GM19099 (cell line): ENCODE results near the gene ID3.

Source experiments
- POLR2A ChIP-seq: IDR thresholded peaks from 3 replicates; pipeline ENCODE4 v1.6.1; 2011; ENCODE audit warnings: low read depth; ENCODE audit not compliant: insufficient read length; ENCODE audit errors: extremely low read depth

ID3 gene

DNA sequence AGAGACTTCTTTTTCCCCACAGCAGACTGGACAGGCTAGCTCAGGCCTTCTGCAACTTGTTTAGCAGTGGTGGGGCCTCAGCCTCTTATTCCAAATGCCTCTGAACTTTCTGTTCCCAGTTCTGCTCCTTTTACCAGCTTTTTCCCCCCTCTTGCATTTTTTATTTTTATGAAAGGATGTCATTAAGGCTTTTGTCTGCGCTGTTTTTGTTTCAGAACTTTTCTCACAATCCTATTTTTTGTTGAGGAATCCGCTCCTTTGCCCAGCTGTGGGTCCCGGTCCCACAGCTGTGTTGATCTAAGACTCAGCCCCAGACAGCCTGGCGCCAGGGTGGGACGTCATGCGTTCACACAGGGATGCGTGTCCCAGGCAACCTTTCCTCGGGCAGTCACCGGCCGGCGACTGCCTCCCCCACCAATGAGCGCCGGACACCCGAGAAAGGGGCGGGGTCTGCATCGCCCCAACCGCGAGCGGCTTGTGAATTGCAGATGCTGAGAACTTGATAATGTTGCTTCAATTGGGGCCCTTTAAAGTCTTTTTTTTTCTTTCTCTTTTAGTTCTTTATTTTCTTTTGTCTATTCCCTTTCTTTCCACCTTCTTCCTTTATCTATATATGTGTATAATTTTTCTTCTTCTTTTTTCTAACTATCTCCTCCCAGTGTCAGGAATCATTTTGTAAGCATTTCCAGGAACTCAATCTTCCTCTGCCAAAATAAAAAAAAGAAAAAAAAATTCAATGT, 3.0 kb upstream of the ID3 start:
- TF ChIP-seq POLR2A = no peak

DNA sequence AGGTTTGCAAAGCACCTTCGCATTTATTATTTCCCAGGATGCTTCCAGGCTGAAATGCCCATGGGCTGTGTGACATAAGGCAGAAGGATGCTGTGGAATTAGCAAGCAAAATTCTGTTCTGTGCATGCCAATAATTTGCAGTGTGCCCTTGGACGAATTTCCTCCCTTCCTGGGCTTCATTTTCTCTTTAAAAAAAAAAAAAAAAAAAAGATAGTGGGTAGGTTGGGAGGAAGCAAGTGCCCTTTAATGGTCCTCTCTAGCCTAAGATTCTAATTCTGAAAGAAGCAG, 2.5 kb upstream of the ID3 start:
- no peak for TF ChIP-seq POLR2A

DNA sequence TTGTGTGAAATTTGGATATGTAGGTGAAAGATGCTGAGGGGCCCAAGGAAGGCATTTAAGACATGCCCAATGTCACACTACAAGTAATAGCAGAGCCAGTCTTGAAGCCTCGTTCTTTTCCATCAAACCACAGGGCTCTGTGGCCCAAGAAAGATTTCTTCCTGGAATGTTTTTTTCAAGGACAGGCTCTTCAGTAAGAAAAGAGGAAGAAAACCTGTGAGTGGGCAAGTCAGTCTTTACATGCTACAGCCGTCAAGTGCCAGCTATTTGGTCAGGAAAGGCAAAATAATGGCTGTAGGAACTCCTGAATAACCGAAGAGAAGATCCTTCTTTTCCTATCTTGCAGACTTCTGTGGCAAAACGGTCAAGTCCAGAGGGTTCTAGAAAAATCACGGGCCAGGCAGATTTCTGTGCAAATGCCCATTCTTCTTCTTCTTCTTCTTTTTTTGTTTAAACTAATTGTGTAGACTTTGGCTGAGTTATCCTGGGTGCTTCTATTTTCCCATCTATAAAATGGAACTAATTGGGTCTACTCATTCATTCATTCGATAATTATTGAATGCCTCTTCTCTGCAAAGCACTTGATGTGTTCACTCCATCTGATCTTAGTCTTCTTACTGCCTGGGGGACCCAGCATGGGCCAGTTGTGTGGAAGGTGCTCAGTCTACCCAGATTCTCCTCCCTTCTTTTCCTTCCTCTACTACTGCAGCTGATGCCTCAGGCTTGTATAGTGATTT, 1.9 kb upstream of the ID3 start:
- no peak for TF ChIP-seq POLR2A

DNA sequence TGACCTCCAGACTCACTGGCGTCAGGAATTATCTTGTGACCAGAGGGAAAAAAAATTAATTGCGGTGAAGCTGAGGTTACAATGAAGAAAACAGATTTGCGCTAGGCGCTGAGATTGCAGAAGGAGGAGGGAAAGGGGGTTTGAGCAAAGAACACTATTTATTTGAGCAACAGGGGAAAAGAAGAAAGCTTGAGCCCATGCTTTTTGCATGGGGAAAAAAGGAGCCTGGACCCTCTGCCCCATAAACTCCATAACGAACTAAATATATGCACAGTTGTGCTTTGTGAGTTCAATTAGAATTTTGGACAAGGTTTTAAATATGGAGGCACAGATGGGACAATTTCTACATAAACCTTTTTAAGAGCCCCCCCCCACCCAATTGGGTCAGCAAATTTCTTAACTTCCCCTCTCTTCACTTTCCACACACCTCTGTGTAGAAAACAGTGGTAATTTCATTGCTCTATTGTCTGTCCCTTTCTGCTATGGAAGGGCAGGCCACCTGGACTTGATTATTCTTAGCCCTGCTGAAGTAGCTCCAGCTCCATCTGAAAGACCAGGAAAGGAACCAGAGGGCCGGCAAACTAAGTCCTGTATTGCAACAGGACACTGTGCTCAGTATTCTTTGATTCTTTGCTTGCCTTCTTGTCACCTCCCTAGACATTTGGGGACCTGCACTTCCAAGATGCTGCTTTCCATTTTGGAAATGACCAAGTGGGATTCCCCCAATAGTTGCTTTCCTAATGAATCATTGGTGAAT, 862 bp upstream of the ID3 start:
- TF ChIP-seq POLR2A = no peak

DNA sequence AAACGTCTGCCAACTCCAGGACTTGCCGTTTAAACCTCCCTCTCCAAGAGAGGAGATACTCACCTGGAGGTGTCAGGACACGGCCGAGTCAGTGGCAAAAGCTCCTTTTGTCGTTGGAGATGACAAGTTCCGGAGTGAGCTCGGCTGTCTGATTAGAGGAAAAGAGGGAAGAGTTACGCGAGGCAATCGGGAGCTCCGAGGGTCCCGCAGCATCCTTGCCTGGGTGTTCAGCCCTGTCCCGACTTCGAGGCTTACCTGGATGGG, 497 bp downstream of the ID3 start:
- TF ChIP-seq POLR2A = no peak

DNA sequence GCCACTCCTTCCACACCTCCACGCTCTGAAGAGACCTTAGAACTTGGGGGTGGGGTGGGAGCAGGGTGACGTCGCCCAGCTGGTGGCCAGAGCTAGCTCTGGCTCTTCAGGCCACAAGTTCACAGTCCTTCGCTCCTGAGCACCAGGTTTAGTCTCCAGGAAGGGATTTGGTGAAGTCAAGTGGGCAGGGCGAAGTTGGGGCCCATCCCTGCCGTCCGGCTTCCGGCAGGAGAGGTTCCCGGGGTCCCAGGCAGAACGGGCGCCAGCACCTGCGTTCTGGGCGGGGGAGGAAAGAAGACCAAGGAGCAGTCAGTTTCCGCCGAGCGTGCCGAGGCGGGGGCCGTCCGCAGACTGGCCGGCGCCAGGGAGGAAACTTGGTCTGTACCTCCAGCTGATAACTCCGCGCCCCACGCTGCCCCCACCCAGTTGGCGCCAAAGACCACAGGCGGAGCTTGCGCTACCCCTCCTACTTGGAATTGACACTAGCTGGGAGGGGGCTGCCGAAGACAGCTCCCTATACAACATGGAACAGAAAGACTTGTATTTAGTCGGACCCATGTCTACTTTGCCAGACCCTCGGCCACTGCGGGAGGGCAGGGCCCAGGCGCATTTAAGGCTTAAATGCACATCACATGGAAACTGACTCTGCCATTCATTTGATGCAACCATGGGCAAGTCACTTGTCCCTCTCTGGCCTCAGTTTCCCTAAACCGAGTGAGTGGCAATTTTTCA, 995 bp downstream of the ID3 start:
- no peak for TF ChIP-seq POLR2A

DNA sequence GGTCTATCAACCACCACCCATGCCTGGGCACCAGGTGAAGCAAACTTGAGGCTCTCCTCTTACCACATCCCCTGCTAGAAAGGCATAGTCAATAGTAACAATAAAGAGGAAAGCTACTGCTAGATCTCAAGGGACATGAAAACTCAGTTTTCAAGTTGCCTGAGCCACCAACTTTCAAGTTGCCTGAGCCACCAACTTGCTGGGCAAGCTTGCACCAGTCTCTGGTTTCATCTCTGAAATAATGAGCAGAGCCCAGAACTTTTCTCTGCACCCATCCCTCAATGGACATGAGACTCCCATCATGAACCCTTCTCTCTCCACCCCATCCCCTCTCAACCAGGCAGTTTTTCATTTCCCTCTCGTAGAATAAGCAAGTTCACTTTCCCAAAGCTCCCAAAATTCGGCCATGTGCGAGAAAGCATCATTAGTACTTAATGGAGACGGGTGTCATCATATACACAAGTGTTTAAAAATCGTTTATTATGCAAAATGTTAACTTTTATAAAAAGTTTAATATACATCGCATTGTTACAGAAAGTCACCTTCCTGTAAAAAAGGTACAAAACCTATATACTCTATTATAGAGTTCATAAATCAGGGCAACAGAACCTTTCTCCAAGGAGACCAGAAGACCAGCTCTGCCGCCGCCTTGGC, 1.7 kb downstream of the ID3 start:
- TF ChIP-seq POLR2A = no peak

DNA sequence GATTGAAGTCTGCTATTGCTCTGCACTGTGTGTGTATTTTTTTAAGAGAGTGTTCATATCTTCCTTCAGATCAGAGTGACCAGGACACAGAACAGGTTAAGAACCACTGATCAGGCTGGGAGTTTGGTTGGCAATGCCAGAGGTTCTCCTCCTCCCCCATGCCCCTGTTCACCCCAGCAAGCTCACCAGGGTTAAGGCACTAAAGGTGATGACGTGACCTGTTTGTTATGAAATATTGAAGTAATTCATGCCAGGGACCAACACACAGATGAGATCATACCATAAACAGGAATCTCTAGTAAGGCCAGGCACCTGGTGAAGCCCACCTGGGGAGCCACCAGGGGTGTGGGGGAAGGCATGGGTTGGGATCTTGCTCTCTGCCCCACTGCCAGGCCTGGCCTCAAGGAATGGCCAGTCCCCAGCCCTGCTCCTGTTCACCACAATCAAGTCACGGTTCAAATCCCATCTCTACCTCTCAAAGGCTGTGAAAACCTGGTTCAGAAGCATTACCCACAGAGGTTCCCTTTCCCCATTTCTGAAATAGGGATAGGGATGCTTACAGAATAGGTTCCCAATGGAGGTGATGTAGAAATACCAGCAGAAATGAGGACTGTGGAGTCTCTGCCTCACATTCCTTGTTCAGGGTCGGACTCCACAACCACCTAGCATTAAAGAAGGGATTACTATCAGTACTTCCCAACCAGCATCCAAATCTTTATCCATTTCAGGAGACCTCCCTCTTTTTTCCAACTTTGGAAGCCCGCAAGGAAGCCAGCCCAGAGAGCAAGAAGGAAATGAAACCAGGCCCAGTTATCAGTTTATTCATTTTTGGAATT, 2.4 kb downstream of the ID3 start:
- TF ChIP-seq POLR2A = peak; percentile 40

DNA sequence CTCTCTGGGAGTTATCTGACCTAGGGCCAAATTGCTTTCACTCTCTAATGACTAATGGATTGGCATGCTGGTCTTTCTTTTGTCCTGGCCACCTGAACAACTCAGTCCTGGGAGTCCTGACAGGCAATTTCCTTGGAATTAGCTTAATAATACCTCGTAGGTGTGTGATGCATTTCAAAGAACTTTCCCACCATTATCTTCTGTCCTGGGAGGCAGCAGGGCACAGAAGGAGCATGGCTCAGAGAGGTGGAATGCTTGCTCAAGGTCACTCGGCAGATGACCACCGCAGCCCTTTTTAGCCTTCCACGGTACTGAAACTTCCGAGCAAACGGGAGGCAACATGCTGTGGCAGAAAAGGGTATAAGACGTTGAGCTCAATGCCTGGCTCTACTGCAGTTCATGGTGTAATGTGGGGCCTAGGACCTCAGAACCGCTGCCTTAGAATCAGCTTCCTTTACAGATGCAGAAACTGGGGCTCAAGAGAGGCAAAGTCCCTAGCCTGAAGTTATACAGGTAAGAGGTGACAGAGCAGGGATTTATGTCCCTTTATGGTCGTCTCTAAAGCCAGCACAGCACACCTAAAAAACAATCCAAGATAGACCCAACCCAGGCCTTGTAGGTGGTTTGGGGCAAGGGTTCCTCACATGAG, 3.2 kb downstream of the ID3 start:
- TF ChIP-seq POLR2A = peak; percentile 24

DNA sequence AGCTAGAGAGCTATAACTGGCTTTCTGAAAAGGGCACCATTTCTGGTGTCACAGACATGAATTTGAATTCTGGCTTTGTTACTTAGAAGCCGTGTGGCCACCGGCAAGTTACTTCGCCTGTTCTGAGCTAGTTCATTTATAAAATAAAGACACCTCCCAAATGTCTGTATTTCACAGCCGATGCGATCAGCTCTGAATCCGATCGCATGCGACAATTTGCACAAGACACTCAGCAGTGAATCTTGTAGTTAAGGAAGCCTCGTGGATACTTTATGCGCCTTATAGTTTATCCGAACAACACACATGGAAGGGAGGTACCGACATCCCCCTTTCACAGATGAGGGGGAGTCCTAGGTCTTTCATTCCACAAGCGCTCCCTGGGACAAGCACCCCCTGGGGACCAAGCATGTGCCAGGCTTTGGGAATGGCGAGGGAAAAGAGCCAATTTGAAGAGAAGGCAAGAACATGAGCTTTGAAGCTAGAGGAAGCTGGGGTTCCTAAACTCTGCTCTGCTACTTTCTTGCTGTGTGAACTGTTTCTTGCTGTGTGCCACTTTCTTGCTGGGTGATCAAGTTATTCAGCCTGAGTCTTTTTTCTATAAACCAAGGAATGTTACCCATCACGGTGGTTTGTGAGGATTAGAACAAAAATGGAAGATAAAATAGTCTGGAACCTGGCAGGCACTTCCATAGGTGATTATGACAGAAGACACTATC, 3.9 kb downstream of the ID3 start:
- no peak for TF ChIP-seq POLR2A

DNA sequence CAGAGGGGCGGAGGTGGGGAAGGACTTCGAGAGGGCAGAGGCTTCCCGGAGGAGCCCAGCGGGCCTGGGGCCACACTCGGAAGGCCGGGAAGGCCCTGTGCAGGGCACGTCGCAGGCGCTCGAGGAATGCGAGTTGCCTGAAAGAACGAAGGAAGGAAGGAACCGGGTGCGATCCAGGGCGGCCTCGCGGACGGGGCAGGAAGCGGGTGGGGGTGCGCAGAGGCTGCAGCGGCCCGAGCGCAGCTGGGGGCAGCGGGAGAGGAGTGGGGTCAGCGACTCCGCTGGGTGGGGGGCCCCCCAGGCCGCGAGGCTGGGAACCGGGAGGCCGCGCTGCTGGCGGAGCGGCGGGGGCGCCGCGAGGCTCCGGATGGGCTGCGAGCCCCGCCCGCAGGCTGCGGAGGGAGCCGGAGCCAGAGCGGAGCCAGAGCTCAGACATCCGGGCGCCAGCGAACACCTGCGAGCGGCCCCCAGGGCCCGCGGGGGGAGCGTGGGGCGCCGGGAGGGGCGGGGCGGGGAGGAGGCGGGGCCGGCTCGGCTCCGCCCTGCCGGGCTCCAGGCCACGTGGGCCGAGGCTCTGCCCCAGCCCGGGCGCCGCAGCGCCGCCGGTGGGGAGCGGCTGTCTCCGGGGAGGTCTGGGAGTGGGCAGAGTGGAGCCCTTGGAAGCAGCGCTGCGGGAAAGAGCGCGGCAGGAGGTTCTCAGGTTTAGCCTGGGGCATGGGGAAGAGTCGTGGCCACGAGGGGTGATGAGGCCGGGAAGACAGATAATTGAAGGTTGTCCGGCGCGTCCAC, 4.6 kb downstream of the ID3 start:
- TF ChIP-seq POLR2A = peak; percentile 84

DNA sequence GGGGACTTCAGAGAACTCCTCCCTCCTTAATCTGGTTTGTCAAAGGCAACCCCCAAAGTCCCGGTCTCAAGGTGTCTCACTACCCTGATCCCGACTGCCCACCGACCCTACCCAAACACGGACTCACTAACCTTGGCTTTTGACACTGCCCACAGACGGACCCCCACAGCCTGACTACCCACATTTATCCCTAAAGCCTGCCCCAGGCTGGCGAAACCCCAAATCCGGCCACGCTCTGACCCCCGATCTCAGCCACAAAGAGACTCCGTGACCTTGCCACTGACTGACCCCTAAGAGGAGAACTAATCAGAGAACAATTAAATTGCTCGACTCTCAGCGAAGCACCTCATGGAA, 5.2 kb downstream of the ID3 start:
- no peak for TF ChIP-seq POLR2A

DNA sequence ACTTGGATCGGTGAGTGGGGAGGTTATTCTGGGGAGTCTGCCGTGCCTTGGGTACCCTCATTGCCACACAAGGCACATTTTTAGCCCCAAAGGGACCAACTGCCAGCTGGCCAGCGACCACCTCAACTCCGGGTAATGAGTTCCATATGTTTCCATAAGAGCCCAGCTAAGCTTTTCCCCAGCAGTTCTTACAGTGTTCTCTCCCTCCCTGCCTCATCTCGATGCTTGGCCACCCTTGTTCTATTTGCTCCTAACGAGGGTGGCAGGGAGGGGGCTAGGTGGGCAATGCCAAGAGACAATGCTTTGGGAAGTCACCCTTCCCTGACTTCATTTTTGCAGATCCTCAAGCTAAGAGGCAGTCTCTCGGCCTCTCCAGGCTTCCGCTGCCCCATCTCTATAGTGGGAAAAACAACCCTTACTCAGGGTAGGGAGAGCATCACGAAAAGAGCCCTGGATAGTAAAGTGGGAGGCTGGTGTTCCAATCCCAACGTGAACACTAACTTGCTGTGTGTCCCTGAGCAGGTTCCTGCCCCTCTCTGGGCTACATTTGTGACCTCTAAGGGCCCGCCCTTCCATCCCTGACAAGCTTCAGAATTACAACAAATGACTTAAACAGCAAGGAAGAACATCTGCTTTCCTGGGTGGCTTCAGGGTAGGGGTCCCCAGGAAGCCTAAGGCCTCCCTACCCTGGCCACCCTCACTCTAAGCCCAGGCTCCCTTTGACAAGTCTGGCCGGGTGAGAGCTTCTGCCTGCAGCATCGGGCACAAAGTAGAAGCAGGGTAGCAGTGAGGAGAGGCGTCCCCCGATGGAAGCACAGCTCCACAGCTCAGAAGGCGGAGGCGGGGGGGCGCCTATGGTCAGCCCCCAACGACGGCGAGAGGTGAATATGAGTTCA, 5.8 kb downstream of the ID3 start:
- no peak for TF ChIP-seq POLR2A
